ENCODE measurements around the gene ACOX3. TPM values are rescaled to one million over a fixed set of nuclear protein-coding genes. Genes with fewer than 3 reads are reported as not detected.
"Not testable (repeated sequence)": the region's sequence is repeated elsewhere in the genome, so short reads cannot be mapped to it uniquely, and the experiment has no call there.

ACOX3 gene
- polyA plus RNA-seq, 3 donors: 3.8 to 16.8 (median 13.3) TPM

GRCh38 chr4:8406887-8407286, 33.6 kb downstream of the ACOX3 start:
- DNase-seq; H3K9me3 Mint-ChIP-seq; H3K9ac ChIP-seq (ENCODE audit: insufficient read depth, low read length, poor library complexity, severe bottlenecking); H3K27me3 ChIP-seq (ENCODE audit: control insufficient read depth in 2 of 2, insufficient read depth in 2 of 2, low read length in 2 of 2); H3K4me2 ChIP-seq (replicated peaks; ENCODE audit: extremely low read depth, low read length, poor library complexity, severe bottlenecking); H3K27me3 Mint-ChIP-seq (ENCODE audit: low read depth in 3 of 3); H3K4me3 Mint-ChIP-seq; H3K27ac ChIP-seq (ENCODE audit: low read depth in 1 of 2, low read length in 2 of 2); H4K20me1 ChIP-seq (ENCODE audit: insufficient read depth, low read length); intact Hi-C loops (cut with micrococcal nuclease); H3K4me3 ChIP-seq (replicated peaks in 1 of 3; ENCODE audit: low read depth in 2 of 3, low read length in 3 of 3); H3K79me2 ChIP-seq (ENCODE audit: insufficient read depth, low read length); H3K9me3 ChIP-seq (replicated peaks in 1 of 2; ENCODE audit: control insufficient read depth in 1 of 2, insufficient read depth in 1 of 2, low read length in 2 of 2); H3K27ac Mint-ChIP-seq; H2AFZ ChIP-seq (ENCODE audit: insufficient read depth, low read depth, low read length, poor library complexity, severe bottlenecking): not testable (repeated sequence)
- TF ChIP-seq CTCF (IDR thresholded peaks at IDR 0.05): peak; percentile 50
- Histone ChIP-seq H3K4me1 (ENCODE audit: control insufficient read depth in 1 of 2, insufficient read depth in 2 of 2, low read length in 2 of 2) (peaks cover 19 to 37% of the 10 kb centered on the region in 2 donors), H3K36me3 (replicated peaks in 1 of 2; ENCODE audit: control insufficient read depth in 1 of 2, insufficient read depth in 2 of 2, low read length in 2 of 2) (peaks cover 25 to 53% of the 10 kb centered on the region in 2 donors)
- no CpG with 5 or more reads among the region's 7 CpGs for WGBS (ENCODE audit: insufficient coverage)
- peaks cover 48 to 56% of the 10 kb centered on the region in 2 donors for H3K36me3 Mint-ChIP-seq
- H3K4me1 Mint-ChIP-seq: peaks cover 29% of the 10 kb centered on the region

GRCh38 chr4:8405516-8405875, 35.0 kb downstream of the ACOX3 start:
- no peak for DNase-seq
- Histone ChIP-seq H3K4me3 (replicated peaks in 1 of 3; ENCODE audit: low read depth in 2 of 3, low read length in 3 of 3) (no peak overlapping the region), H2AFZ (ENCODE audit: insufficient read depth, low read depth, low read length, poor library complexity, severe bottlenecking) (no peak overlapping the region), H3K79me2 (ENCODE audit: insufficient read depth, low read length) (no peaks in the 10 kb centered on the region), H3K9me3 (replicated peaks in 1 of 2; ENCODE audit: control insufficient read depth in 1 of 2, insufficient read depth in 1 of 2, low read length in 2 of 2) (no peaks in the 10 kb centered on the region), H3K27ac (ENCODE audit: low read depth in 1 of 2, low read length in 2 of 2) (no peak overlapping the region), H3K4me2 (replicated peaks; ENCODE audit: extremely low read depth, low read length, poor library complexity, severe bottlenecking) (no peak overlapping the region), H3K9ac (ENCODE audit: insufficient read depth, low read length, poor library complexity, severe bottlenecking) (no peak overlapping the region), H3K36me3 (replicated peaks in 1 of 2; ENCODE audit: control insufficient read depth in 1 of 2, insufficient read depth in 2 of 2, low read length in 2 of 2) (peaks cover 22 to 53% of the 10 kb centered on the region in 2 donors), H4K20me1 (ENCODE audit: insufficient read depth, low read length) (no peaks in the 10 kb centered on the region), H3K27me3 (ENCODE audit: control insufficient read depth in 2 of 2, insufficient read depth in 2 of 2, low read length in 2 of 2) (no peaks in the 10 kb centered on the region), H3K4me1 (ENCODE audit: control insufficient read depth in 1 of 2, insufficient read depth in 2 of 2, low read length in 2 of 2) (peaks cover 18 to 36% of the 10 kb centered on the region in 2 donors)
- Mint-ChIP-seq H3K4me3 (no peak overlapping the region), H3K9me3 (peaks cover 0 to 6% (median 3%) of the 10 kb centered on the region in 7 donors), H3K4me1 (peaks cover 35% of the 10 kb centered on the region), H3K27me3 (ENCODE audit: low read depth in 3 of 3) (peaks cover 0 to 2% (median 1%) of the 10 kb centered on the region in 3 donors), H3K27ac (no peak overlapping the region), H3K36me3 (peaks cover 52 to 61% of the 10 kb centered on the region in 2 donors)
- TF ChIP-seq CTCF (IDR thresholded peaks at IDR 0.05): no peak
- intact Hi-C loops (cut with micrococcal nuclease): loop anchor here in 1 of 2 donors (2.0 kb wide), 1 partner anchor 163 kb away; no protein-coding TSS in a partner anchor
- WGBS (ENCODE audit: insufficient coverage): 98% methylated on average over 8 of the region's 9 CpGs
